ENCODE data around the gene RPS6KA4.

RPS6KA4 gene

GRCh38 chr11:64367931-64368672, 9.1 kb downstream of the RPS6KA4 start:
- DNase-seq (ENCODE audit: low spot score): no peak

GRCh38 chr11:64368673-64369074, 9.7 kb downstream of the RPS6KA4 start:
- DNase-seq (ENCODE audit: low spot score): no peak

- DNase-seq (ENCODE audit: low spot score): no peak
Observed at GRCh38 chr11:64369440-64370421, 10.8 kb downstream of the RPS6KA4 start.

GRCh38 chr11:64371201-64371600, 12.2 kb downstream of the RPS6KA4 start:
- no peak for DNase-seq (ENCODE audit: low spot score)

GRCh38 chr11:64372021-64372420, 13.1 kb downstream of the RPS6KA4 start:
- DNase-seq (ENCODE audit: low spot score): no peak

- no peak for DNase-seq (ENCODE audit: low spot score)
Observed at GRCh38 chr11:64372802-64373597, 14.0 kb downstream of the RPS6KA4 start.

- DNase-seq (ENCODE audit: low spot score): no peak
Observed at GRCh38 chr11:64373598-64373974, 14.6 kb downstream of the RPS6KA4 start.

GRCh38 chr11:64376071-64376470, 17.1 kb downstream of the RPS6KA4 start:
- no peak for DNase-seq (ENCODE audit: low spot score)

- DNase-seq (ENCODE audit: low spot score): no peak
Observed at GRCh38 chr11:64378335-64378880, 19.4 kb downstream of the RPS6KA4 start.

- DNase-seq (ENCODE audit: low spot score): no peak
Observed at GRCh38 chr11:64379160-64379559, 20.2 kb downstream of the RPS6KA4 start.

GRCh38 chr11:64379817-64380709, 21.1 kb downstream of the RPS6KA4 start:
- no peak for DNase-seq (ENCODE audit: low spot score)

GRCh38 chr11:64381350-64381749, 22.4 kb downstream of the RPS6KA4 start:
- no peak for DNase-seq (ENCODE audit: low spot score)

- DNase-seq (ENCODE audit: low spot score): no peak
Observed at GRCh38 chr11:64382047-64382446, 23.1 kb downstream of the RPS6KA4 start.

- no peak for DNase-seq (ENCODE audit: low spot score)
Observed at GRCh38 chr11:64382586-64382985, 23.6 kb downstream of the RPS6KA4 start.

- no peak for DNase-seq (ENCODE audit: low spot score)
Observed at GRCh38 chr11:64383580-64383979, 24.6 kb downstream of the RPS6KA4 start.

- DNase-seq (ENCODE audit: low spot score): no peak
Observed at GRCh38 chr11:64384028-64384737, 25.2 kb downstream of the RPS6KA4 start.

- no peak for DNase-seq (ENCODE audit: low spot score)
Observed at GRCh38 chr11:64384981-64385944, 26.3 kb downstream of the RPS6KA4 start.

GRCh38 chr11:64385945-64386704, 27.2 kb downstream of the RPS6KA4 start:
- no peak for DNase-seq (ENCODE audit: low spot score)

Measured in kidney capillary endothelial cell (primary cell).